Gastroesophageal sphincter (tissue), 4 donors: ENCODE data around the gene CDH23. TPM values are rescaled to one million over a fixed set of nuclear protein-coding genes. Genes with fewer than 3 reads are reported as not detected.
A peak's percentile ranks its signal among the peaks of the same experiment; 100 is the strongest.

ENCODE experiments used
- ATAC-seq: fragments of 150-250 bp; one replicate; pipeline ENCODE4 v1.9.1; 2016; ENCODE audit warnings: mild to moderate bottlenecking, moderate library complexity
- H3K27ac ChIP-seq, 4 donors: fragments of 200-600 bp; sonication (generic) in 3 of 4; 1 replicate in 3 of 4; 2 replicates in 1 of 4; pipeline ENCODE4 v1.5.1; 2016 to 2019
- H3K27me3 ChIP-seq: fragments of 200-600 bp; sonication (generic); one replicate; pipeline ENCODE4 v1.5.1; 2019
- H3K36me3 ChIP-seq, 2 donors: fragments of 200-600 bp; sonication (generic); one replicate each; pipeline ENCODE4 v1.5.1; 2019; ENCODE audit warnings: control low read depth in 1 of 2
- H3K4me1 ChIP-seq, 3 donors: fragments of 200-600 bp; sonication (generic); 1 replicate in 2 of 3; 2 replicates in 1 of 3; pipeline ENCODE4 v1.5.1; 2016 to 2019; ENCODE audit warnings: control low read depth in 2 of 3
- H3K4me3 ChIP-seq, 2 donors: fragments of 200-600 bp; sonication (generic); one replicate each; pipeline ENCODE4 v1.5.1; 2019; ENCODE audit warnings: mild to moderate bottlenecking in 1 of 2, moderate library complexity in 1 of 2
- H3K9me3 ChIP-seq, 3 donors: fragments of 200-600 bp; sonication (generic); one replicate each; pipeline ENCODE4 v1.5.1; 2017 to 2019; ENCODE audit warnings: control low read depth in 2 of 3
- CTCF ChIP-seq, 4 experiments: fragments of 200-600 bp in 2 of 4; fragments of 450-650 bp in 2 of 4; sonication (generic) in 1 of 4; IDR thresholded peaks; one replicate each; pipeline ENCODE4 v1.5.1; 2017 to 2019; ENCODE audit warnings: antibody characterized with exemption in 4 of 4, mild to moderate bottlenecking in 2 of 4, moderate library complexity in 2 of 4
- EP300 ChIP-seq: sonication (generic); formaldehyde crosslinking; IDR thresholded peaks from one replicate; pipeline ENCODE4 v1.6.1; 2017; ENCODE audit warnings: antibody characterized with exemption, mild to moderate bottlenecking
- POLR2A ChIP-seq, 2 donors: fragments of 450-650 bp; IDR thresholded peaks; one replicate each; pipeline ENCODE4 v1.6.1; 2017; ENCODE audit warnings: antibody characterized with exemption in 2 of 2, mild to moderate bottlenecking in 2 of 2, moderate library complexity in 1 of 2
- POLR2AphosphoS5 ChIP-seq: sonication (generic); formaldehyde crosslinking; IDR thresholded peaks from one replicate; pipeline ENCODE4 v1.6.1; 2017; ENCODE audit warnings: antibody characterized with exemption
- WGBS, 2 donors: methylation state at CpG; one replicate each; pipeline ENCODE4 v1.1.5; 2018; ENCODE audit warnings: low coverage in 1 of 2; 5-methylcytosine and 5-hydroxymethylcytosine counted together
- total RNA-seq, 4 donors: library from RNA; depleted of rRNA; stranded (reverse); fragments of >200 nt; gene quantifications; one replicate each; pipeline ENCODE4 v1.1.0, GENCODE V29; 2016

The CDH23 gene
- total RNA-seq, 4 donors from 2014 or later = 5.1 to 33.5 (median 16.2) TPM

GRCh38 chr10:71754562-71754961, 357.8 kb downstream of the CDH23 start:
- no peak for ATAC-seq
- WGBS, 2 donors = 86 to 100% methylated on average over 2 to 3 of the region's 3 CpGs
- Histone ChIP-seq H3K27me3 (no peaks in the 10 kb centered on the region), H3K4me3 (no peak overlapping the region), H3K27ac (peak overlapping the region in 3 of 4 donors; percentile 22 to 78 (median 60)), H3K9me3 (no peaks in the 10 kb centered on the region), H3K4me1 (peaks cover 0 to 90% (median 18%) of the 10 kb centered on the region in 3 donors), H3K36me3 (peaks cover 0 to 98% of the 10 kb centered on the region in 2 donors)
- TF ChIP-seq POLR2AphosphoS5 = no peak
- no peak for TF ChIP-seq EP300
- no peak for TF ChIP-seq POLR2A (IDR thresholded peaks at IDR 0.05)
- no peak for TF ChIP-seq CTCF (IDR thresholded peaks at IDR 0.05)

- ATAC-seq = no peak
- H3K27ac ChIP-seq = peak overlapping the region in 2 of 4 donors; percentile 4 to 78
- 100% methylated on average over 2 of the region's 16 CpGs for WGBS, 2 donors
- H3K4me1 ChIP-seq = peaks cover 0 to 84% (median 10%) of the 10 kb centered on the region in 3 donors
- TF ChIP-seq EP300 = no peak
- no peak for TF ChIP-seq POLR2AphosphoS5
- peaks cover 0 to 92% of the 10 kb centered on the region in 2 donors for H3K36me3 ChIP-seq
- H3K4me3 ChIP-seq = no peak overlapping the region
- no peaks in the 10 kb centered on the region for H3K27me3 ChIP-seq
- no peaks in the 10 kb centered on the region for H3K9me3 ChIP-seq
Observed at GRCh38 chr10:71755179-71755879, 358.6 kb downstream of the CDH23 start.

GRCh38 chr10:71756311-71757191, 359.8 kb downstream of the CDH23 start:
- TF ChIP-seq POLR2A (IDR thresholded peaks at IDR 0.05) (no peak), EP300 (no peak), POLR2AphosphoS5 (no peak), CTCF (IDR thresholded peaks at IDR 0.05) (no peak)
- Histone ChIP-seq H3K27ac (peak overlapping the region in 3 of 4 donors; percentile 53 to 78 (median 56)), H3K9me3 (no peaks in the 10 kb centered on the region), H3K4me3 (no peak overlapping the region), H3K36me3 (peaks cover 0 to 92% of the 10 kb centered on the region in 2 donors), H3K27me3 (no peaks in the 10 kb centered on the region), H3K4me1 (peaks cover 0 to 83% (median 7%) of the 10 kb centered on the region in 3 donors)
- no peak for ATAC-seq
- 78 to 85% methylated on average over 6 to 12 of the region's 12 CpGs for WGBS, 2 donors

- no peak for ATAC-seq
- H3K4me1 ChIP-seq = peaks cover 0 to 84% (median 13%) of the 10 kb centered on the region in 3 donors
Observed at GRCh38 chr10:71757399-71757922, 360.7 kb downstream of the CDH23 start.

More at GRCh38 chr10:71757399-71757922, 360.7 kb downstream of the CDH23 start:
- H3K9me3 ChIP-seq = no peaks in the 10 kb centered on the region
- peak overlapping the region in 3 of 4 donors; percentile 53 to 78 (median 56) for H3K27ac ChIP-seq
- peaks cover 0 to 92% of the 10 kb centered on the region in 2 donors for H3K36me3 ChIP-seq
- H3K27me3 ChIP-seq = no peaks in the 10 kb centered on the region
- 70% methylated on average over 2 of the region's 11 CpGs; no CpG with 5 or more reads in 1 of the 2 donors for WGBS, 2 donors
- no peak overlapping the region for H3K4me3 ChIP-seq
- TF ChIP-seq POLR2A (IDR thresholded peaks at IDR 0.05) (no peak), CTCF (IDR thresholded peaks at IDR 0.05) (no peak), POLR2AphosphoS5 (no peak), EP300 (no peak)
